ENCODE measurements around the gene RPEL1. TPM values are rescaled to one million over a fixed set of nuclear protein-coding genes. Genes with fewer than 3 reads are reported as not detected.
A peak's percentile ranks its signal among the peaks of the same experiment; 100 is the strongest.
"Not testable (repeated sequence)": the region's sequence is repeated elsewhere in the genome, so short reads cannot be mapped to it uniquely, and the experiment has no call there.

RPEL1 gene
- under 1 TPM; 0.11 to 0.18 (median 0.17) TPM for polyA plus RNA-seq (ENCODE audit: insufficient read length in 3 of 3)

GRCh38 chr10:103245587-103245986 is at the start of gene RPEL1:
Gene RPEL1, plus strand, starts transcription at chr10:103245887. Its CDS starts 110 bp downstream, at chr10:103245997.
- not testable (repeated sequence) for DNase-seq (ENCODE audit: low read depth in 3 of 3, low spot score in 2 of 3)

DNA sequence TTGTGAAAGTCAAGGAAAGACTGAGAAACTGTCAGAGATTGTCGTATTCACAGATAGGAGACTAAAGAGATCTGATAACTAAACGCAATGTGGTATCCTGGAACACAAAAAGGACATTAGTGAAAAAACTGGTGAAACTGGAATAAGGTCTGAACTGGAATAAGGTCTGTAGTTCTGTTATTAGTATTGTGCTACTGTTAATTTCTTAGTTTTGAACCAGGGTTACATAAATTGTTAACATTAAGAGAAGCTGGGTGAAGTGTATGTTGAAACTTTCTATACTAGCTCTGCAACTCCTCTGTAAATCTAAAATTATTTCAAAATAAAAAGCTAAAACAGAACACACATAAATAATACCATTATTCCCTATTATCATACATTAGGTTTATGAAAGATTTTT is 49.2 kb upstream of the RPEL1 start:
- no peak for DNase-seq (ENCODE audit: low read depth in 3 of 3, low spot score in 2 of 3)

GRCh38 chr10:103197174-103197573 is 48.5 kb upstream of the RPEL1 start:
- DNase-seq (ENCODE audit: low read depth in 3 of 3, low spot score in 2 of 3), result no peak

- no peak for DNase-seq (ENCODE audit: low read depth in 3 of 3, low spot score in 2 of 3)
Measured at GRCh38 chr10:103197903-103198302, 47.8 kb upstream of the RPEL1 start.

DNA sequence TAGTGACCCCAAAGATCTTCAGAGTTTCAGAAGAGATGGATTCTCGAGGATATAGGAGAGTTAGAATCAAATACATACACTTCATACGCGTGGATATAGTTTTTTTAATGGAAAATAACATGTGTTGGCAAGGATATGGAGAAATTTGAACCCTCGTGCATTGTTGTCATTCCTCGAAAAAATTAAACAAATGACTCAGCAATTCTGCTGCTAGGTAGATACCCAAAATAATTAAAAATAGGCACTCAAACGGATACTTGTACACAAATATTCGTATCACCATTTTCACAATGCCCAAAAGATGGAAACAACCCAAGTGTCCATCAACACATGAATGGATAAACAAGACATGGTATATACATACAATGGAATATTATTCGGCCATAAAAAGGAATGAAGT is 47.0 kb upstream of the RPEL1 start:
- no peak for DNase-seq (ENCODE audit: low read depth in 3 of 3, low spot score in 2 of 3)

- no peak for DNase-seq (ENCODE audit: low read depth in 3 of 3, low spot score in 2 of 3)
Measured at GRCh38 chr10:103199488-103199887, 46.2 kb upstream of the RPEL1 start.

- DNase-seq (ENCODE audit: low read depth in 3 of 3, low spot score in 2 of 3), result no peak
Measured at GRCh38 chr10:103202319-103202718, 43.4 kb upstream of the RPEL1 start.

DNA sequence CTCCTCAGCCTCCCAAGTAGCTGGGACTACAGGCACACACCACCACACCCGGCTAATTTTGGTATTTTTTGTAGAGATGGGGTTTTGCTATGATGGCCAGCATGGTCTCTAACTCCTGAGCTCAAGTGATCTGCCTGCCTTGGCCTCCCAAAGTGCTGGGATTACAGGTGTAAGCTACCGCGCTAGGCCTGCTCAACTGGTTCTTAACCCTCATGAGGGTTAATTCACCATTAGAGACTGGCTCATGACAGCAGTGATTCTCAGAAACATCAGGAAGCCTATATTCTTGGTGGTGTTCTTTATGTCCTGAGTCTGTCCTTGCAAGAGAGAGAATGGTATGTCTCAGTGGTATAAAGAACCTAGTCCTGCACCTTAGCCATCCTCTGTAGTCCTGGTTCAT is 42.2 kb upstream of the RPEL1 start:
- no peak for DNase-seq (ENCODE audit: low read depth in 3 of 3, low spot score in 2 of 3)

DNA sequence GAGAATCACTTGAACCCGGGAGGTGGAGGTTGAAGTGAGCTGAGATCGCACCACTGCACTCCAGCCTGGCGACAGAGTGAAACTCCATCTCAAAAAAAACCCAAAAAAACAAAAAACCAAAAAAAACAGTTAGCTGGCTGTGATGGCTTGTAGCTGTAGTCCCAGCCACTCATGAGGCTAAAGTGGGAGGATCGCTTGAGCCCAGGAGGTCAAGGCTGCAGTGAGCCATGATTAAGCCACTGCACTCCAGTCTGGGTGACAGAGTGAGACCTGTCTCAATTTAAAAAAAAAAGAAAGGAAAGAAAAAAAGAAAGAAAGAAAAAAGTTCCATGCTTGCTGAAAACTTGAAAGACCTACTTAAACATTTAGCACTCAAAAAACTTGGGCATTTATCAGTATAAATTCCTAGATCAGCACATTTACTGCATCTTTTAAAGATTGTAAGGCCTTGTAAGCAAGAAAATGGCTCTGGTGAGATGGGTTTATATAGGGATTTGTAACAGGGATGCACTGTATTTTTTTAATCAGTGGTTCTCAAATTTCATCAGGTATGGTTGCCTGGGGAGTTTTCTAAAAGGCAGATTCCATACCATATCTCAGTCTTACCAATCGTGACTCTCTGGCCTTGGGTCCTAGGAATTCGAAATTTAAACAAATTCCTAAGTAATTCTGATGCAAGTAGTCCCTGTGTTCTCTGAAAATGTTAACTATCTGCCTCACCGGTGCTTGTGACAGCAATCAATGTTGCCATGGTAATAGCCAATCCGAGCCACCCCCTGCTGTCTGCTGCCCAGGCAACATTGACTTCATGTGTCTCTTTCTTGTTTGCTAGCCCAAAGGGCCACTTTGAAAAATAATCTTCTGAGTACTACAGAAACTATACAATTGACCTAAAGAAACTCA is 41.1 kb upstream of the RPEL1 start:
- DNase-seq (ENCODE audit: low read depth in 3 of 3, low spot score in 2 of 3), result no peak

DNA sequence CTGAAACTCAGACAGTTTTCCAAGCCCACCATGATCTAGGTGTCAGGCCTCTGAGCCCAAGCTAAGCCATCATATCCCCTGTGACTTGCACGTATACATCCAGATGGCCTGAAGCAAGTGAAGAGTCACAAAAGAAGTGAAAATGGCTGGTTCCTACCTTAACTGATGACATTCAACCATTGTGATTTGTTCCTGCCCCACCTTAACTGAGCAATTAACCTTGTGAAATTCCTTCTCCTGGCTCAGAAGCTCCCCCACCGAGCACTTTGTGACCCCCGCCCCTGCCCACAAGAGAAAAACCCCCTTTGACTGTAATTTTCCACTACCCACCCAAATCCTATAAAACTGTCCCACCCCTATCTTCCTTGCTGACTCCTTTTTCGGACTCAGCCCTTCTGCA is 40.3 kb upstream of the RPEL1 start:
- not testable (repeated sequence) for DNase-seq (ENCODE audit: low read depth in 3 of 3, low spot score in 2 of 3)

DNA sequence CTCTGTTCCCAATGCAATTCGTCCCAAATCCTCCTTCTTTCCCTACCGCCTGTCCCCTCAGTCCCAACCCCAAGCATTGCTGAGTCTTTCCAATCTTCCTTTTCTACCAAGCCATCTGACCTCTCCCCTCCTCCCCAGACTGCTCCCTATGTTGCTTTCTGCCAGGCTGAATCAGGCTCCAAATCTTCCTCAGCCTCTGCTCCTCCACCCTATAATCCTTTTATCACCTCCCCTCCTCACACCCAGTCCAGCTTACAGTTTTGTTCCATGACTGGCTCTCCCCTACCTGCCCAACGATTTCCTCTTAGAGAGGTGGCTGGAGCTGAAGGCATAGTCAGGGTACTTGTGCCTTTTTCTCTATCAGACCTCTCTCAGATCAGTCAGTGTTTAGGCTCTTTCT is 39.0 kb upstream of the RPEL1 start:
- not testable (repeated sequence) for DNase-seq (ENCODE audit: low read depth in 3 of 3, low spot score in 2 of 3)

GRCh38 chr10:103207141-103207540 is 38.5 kb upstream of the RPEL1 start:
- no peak for DNase-seq (ENCODE audit: low read depth in 3 of 3, low spot score in 2 of 3)

- DNase-seq (ENCODE audit: low read depth in 3 of 3, low spot score in 2 of 3), result not testable (repeated sequence)
Measured at GRCh38 chr10:103207643-103208042, 38.0 kb upstream of the RPEL1 start.

- not testable (repeated sequence) for DNase-seq (ENCODE audit: low read depth in 3 of 3, low spot score in 2 of 3)
Measured at GRCh38 chr10:103210262-103210661, 35.4 kb upstream of the RPEL1 start.

DNA sequence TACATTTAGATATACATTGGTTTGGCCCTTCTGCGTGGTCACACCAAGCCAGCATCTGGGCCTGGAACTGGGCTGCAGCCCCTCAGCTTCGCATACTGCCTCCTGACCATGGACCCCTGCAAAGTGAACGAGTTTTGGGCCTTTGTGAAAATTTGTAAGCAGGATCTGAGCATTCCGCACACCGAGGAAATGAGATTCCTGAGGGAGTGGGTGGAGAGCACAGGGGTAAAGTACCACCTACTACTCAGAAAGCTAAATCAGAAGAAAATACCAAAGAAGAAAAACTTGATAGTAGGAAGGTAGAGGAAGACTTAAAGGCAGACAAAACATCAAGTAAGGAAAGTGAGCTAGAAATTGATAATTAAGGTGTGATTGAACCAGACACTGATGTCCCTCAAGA is 30.1 kb upstream of the RPEL1 start:
- DNase-seq (ENCODE audit: low read depth in 3 of 3, low spot score in 2 of 3), result no peak

- not testable (repeated sequence) for DNase-seq (ENCODE audit: low read depth in 3 of 3, low spot score in 2 of 3)
Measured at GRCh38 chr10:103216362-103216761, 29.3 kb upstream of the RPEL1 start.

GRCh38 chr10:103224133-103224532 is 21.6 kb upstream of the RPEL1 start:
- DNase-seq (ENCODE audit: low read depth in 3 of 3, low spot score in 2 of 3), result no peak

DNA sequence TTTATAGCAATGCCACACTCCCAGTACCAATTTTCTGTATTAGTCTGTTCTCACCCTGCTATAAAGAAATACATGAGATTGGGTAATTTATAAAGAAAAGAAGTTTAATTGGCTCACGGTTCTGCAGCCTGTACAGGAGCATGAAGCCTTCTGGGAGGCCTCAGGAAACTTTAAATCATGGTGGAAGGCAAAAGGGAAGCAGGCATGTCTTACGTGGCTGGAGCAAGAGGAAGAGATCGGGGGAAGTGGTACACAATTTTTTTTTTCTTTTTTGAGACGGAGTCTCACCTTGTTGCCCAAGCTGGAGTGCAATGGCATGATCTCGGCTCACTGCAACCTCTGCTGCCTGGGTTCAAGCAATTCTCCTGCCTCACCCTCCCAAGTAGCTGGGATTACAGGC is 21.0 kb upstream of the RPEL1 start:
- not testable (repeated sequence) for DNase-seq (ENCODE audit: low read depth in 3 of 3, low spot score in 2 of 3)

DNA sequence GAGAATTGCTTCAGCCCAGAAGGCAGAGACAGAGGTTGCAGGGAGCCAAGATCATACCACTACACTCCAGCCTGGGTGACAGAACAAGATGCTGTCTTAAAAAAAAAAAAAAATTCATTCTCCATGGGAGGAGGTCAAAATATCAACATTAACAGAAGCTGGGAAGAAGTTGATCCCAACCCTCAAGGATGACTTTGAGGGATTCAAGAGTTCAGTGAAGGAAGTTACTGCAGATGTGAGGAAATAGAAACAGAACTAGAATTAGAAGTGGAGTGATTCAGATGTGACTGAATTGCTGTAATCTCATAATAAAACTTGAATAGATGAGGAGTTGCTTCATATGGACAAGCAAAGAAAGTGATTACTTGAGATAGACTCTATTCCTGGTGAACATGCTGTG is 19.7 kb upstream of the RPEL1 start:
- no peak for DNase-seq (ENCODE audit: low read depth in 3 of 3, low spot score in 2 of 3)

- no peak for DNase-seq (ENCODE audit: low read depth in 3 of 3, low spot score in 2 of 3)
Measured at GRCh38 chr10:103227416-103227815, 18.3 kb upstream of the RPEL1 start.

DNA sequence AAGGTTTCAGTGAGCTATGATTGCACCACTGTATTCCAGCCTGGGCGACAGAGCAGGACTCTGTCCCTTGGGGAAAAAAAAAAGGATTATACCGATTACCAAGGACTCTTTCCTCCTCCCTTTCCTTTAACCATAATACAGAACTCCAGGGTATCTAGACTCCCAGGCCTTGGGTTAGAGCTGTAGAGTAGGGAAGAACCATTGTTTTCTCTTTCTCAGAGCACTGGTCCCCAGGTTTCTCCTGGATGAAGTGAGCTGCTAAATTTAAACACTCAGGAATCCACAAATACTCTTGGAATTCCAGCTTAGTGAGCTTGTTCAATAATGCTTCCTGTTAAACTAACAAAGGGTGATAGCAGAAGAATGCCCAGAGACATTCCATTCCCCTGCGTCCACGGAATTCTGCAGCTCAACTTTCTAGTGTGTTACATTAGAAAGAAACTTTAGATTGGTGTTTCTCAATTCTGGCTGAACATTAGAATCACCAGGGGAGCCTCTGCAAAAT is 14.6 kb upstream of the RPEL1 start:
- peak in 1 of 3 donors; percentile 23 for DNase-seq (ENCODE audit: low read depth in 3 of 3, low spot score in 2 of 3)

DNA sequence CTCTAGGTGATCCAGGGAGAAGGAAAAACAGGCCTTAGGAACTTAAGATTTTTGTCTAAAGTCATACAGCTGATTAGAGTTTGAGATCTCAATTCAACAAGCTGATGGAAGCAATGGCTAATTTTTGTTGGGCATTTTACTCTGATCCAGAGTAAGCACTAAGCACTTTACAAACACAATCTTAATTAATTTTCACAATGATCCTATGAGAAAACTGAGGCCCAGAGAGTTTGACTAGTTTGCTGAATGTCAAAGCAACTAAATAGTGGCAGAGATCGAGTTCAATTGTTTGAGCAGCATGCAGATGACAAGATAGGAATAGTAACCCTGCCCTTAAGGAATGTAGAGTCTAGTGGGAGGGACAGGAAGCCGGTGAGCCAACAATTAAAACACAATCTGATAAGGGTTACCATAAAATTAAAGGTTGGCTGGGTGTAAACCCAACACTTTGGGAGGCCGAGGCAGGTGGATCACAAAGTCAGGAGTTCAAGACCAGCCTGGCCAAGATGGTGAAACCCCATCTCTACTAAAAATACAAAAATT is 13.5 kb upstream of the RPEL1 start:
- DNase-seq (ENCODE audit: low read depth in 3 of 3, low spot score in 2 of 3), result no peak
